ENCODE data around the gene FRMD5. TPM values are rescaled to one million over a fixed set of nuclear protein-coding genes. Genes with fewer than 3 reads are reported as not detected.
A peak's percentile ranks its signal among the peaks of the same experiment; 100 is the strongest.

Gene FRMD5
- total and polyA plus RNA-seq, 2 experiments from 2014 or later: 5.9 to 10.1 TPM

- Mint-ChIP-seq H3K9me3 (no peaks in the 10 kb centered on the region), H3K4me1 (no peaks in the 10 kb centered on the region), H3K27ac (peak overlapping the region; percentile 28; the same call in 1 of the 2 replicates), H3K36me3 (ENCODE audit: low read depth) (no peaks in the 10 kb centered on the region), H3K27me3 (ENCODE audit: insufficient read depth, low read depth, poor library complexity) (no peaks in the 10 kb centered on the region), H3K4me3 (no peak overlapping the region)
- TF ChIP-seq ZNF114 (CRISPR knock-in tag; IDR thresholded peaks at IDR 0.05) (no peak), STAT1 (IDR thresholded peaks at IDR 0.05; ENCODE audit: unreplicated experiment) (no peak), ZNF462 (CRISPR knock-in tag; IDR thresholded peaks at IDR 0.05) (no peak), EZH2phosphoT487 (IDR thresholded peaks at IDR 0.05; ENCODE audit: unreplicated experiment) (no peak), JUNB (IDR thresholded peaks at IDR 0.05; ENCODE audit: unreplicated experiment) (no peak), POLR2AphosphoS5 (IDR thresholded peaks at IDR 0.05; ENCODE audit: low read depth) (no peak), NANOG (IDR thresholded peaks at IDR 0.05; ENCODE audit: borderline replicate concordance) (no peak), EZH2 (IDR thresholded peaks at IDR 0.05; ENCODE audit: low read depth, unreplicated experiment) (no peak)
- TF ChIP-seq, protein P1, sequence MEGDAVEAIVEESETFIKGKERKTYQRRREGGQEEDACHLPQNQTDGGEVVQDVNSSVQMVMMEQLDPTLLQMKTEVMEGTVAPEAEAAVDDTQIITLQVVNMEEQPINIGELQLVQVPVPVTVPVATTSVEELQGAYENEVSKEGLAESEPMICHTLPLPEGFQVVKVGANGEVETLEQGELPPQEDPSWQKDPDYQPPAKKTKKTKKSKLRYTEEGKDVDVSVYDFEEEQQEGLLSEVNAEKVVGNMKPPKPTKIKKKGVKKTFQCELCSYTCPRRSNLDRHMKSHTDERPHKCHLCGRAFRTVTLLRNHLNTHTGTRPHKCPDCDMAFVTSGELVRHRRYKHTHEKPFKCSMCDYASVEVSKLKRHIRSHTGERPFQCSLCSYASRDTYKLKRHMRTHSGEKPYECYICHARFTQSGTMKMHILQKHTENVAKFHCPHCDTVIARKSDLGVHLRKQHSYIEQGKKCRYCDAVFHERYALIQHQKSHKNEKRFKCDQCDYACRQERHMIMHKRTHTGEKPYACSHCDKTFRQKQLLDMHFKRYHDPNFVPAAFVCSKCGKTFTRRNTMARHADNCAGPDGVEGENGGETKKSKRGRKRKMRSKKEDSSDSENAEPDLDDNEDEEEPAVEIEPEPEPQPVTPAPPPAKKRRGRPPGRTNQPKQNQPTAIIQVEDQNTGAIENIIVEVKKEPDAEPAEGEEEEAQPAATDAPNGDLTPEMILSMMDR (conservative IDR thresholded peaks at IDR 0.05; ENCODE audit: low read depth in 2 of 2): no peak
- TF ChIP-seq, protein P2, sequence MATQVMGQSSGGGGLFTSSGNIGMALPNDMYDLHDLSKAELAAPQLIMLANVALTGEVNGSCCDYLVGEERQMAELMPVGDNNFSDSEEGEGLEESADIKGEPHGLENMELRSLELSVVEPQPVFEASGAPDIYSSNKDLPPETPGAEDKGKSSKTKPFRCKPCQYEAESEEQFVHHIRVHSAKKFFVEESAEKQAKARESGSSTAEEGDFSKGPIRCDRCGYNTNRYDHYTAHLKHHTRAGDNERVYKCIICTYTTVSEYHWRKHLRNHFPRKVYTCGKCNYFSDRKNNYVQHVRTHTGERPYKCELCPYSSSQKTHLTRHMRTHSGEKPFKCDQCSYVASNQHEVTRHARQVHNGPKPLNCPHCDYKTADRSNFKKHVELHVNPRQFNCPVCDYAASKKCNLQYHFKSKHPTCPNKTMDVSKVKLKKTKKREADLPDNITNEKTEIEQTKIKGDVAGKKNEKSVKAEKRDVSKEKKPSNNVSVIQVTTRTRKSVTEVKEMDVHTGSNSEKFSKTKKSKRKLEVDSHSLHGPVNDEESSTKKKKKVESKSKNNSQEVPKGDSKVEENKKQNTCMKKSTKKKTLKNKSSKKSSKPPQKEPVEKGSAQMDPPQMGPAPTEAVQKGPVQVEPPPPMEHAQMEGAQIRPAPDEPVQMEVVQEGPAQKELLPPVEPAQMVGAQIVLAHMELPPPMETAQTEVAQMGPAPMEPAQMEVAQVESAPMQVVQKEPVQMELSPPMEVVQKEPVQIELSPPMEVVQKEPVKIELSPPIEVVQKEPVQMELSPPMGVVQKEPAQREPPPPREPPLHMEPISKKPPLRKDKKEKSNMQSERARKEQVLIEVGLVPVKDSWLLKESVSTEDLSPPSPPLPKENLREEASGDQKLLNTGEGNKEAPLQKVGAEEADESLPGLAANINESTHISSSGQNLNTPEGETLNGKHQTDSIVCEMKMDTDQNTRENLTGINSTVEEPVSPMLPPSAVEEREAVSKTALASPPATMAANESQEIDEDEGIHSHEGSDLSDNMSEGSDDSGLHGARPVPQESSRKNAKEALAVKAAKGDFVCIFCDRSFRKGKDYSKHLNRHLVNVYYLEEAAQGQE (IDR thresholded peaks at IDR 0.05; ENCODE audit: unreplicated experiment): no peak
- TF ChIP-seq, protein P3, sequence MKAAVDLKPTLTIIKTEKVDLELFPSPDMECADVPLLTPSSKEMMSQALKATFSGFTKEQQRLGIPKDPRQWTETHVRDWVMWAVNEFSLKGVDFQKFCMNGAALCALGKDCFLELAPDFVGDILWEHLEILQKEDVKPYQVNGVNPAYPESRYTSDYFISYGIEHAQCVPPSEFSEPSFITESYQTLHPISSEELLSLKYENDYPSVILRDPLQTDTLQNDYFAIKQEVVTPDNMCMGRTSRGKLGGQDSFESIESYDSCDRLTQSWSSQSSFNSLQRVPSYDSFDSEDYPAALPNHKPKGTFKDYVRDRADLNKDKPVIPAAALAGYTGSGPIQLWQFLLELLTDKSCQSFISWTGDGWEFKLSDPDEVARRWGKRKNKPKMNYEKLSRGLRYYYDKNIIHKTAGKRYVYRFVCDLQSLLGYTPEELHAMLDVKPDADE (IDR thresholded peaks at IDR 0.05): no peak
- ATAC-seq (no peak; the same call in 2 of the 3 replicates), DNase-seq (ENCODE audit: low spot score) (peak; percentile 32)
- Histone ChIP-seq H3K4me3 (no peak overlapping the region), H3K4me2 (no peak overlapping the region), H3K79me2 (replicated peaks; ENCODE audit: insufficient read depth) (no peaks in the 10 kb centered on the region), H3K27me3 (ENCODE audit: insufficient read depth) (no peaks in the 10 kb centered on the region), H3K27ac (ENCODE audit: low read depth) (0 out of 2 replicates have a peak overlapping the region, but pooled peaks have one; percentile 13), H3K9me2 (ENCODE audit: insufficient read depth) (peaks cover 3% of the 10 kb centered on the region; the same call in 1 of the 2 replicates), H2AFZ (no peak overlapping the region), H3K4me1 (ENCODE audit: insufficient read depth) (no peaks in the 10 kb centered on the region), H3F3A (replicated peaks; ENCODE audit: low read depth) (no peaks in the 10 kb centered on the region), H3K36me3 (ENCODE audit: insufficient read depth) (no peaks in the 10 kb centered on the region), H4K20me1 (replicated peaks; ENCODE audit: insufficient read depth) (peaks cover 7% of the 10 kb centered on the region)
These were observed 58.0 kb downstream of the FRMD5 start for GRCh38 chr15:44136991-44137477.

All from GM23338 (cell line).